ENCODE measurements around the gene UBASH3B. TPM values are rescaled to one million over a fixed set of nuclear protein-coding genes. Genes with fewer than 3 reads are reported as not detected.
A peak's percentile ranks its signal among the peaks of the same experiment; 100 is the strongest.

The UBASH3B gene
- total RNA-seq, 1 donor from 2014 or later: 4.3 TPM

DNA sequence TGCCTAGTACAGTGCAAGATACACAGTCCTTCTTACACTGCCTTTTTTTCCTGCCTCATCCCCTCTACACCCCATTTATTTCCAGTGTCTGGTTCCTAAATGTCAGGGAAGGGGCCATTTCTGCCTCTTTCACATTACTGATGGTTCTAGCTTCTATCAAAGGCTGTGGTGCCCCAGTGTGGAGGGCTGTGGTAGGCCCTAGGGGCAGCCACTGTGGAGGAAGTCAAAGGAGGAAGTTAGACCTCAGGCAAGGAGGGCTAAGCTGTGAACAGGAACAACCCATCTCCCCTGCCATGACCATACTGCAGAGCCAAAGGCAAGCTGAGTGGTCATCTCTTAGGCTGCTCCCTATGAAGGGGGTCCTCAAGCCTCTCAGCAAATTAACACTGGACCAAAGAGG, 100.9 kb downstream of the UBASH3B start:
- H3K4me1 Mint-ChIP-seq: peaks cover 28% of the 10 kb centered on the region
- TF ChIP-seq, protein P1, sequence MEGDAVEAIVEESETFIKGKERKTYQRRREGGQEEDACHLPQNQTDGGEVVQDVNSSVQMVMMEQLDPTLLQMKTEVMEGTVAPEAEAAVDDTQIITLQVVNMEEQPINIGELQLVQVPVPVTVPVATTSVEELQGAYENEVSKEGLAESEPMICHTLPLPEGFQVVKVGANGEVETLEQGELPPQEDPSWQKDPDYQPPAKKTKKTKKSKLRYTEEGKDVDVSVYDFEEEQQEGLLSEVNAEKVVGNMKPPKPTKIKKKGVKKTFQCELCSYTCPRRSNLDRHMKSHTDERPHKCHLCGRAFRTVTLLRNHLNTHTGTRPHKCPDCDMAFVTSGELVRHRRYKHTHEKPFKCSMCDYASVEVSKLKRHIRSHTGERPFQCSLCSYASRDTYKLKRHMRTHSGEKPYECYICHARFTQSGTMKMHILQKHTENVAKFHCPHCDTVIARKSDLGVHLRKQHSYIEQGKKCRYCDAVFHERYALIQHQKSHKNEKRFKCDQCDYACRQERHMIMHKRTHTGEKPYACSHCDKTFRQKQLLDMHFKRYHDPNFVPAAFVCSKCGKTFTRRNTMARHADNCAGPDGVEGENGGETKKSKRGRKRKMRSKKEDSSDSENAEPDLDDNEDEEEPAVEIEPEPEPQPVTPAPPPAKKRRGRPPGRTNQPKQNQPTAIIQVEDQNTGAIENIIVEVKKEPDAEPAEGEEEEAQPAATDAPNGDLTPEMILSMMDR (IDR thresholded peaks at IDR 0.05): no peak
- intact Hi-C loops (cut with micrococcal nuclease): loop anchor here (1.0 kb wide), 6 partner anchors 10 to 176 kb away; no protein-coding TSS in a partner anchor
- ChIA-PET POLR2A (interaction anchor here (1.1 to 3.1 kb wide), 7 partner anchors 11 to 306 kb away, joined by 3 to 16 read pairs (median 6); partner anchors contain the start of genes HSPA8 and UBASH3B), CTCF (interaction anchor here (0.8 to 6.4 kb wide), 27 partner anchors 10 to 268 kb away, joined by 3 to 134 read pairs (median 6); partner anchors contain the start of gene UBASH3B)
- H3K27ac Mint-ChIP-seq: peak overlapping the region; percentile 53
- peak; percentile 99 for ATAC-seq (ENCODE audit: low read depth)
- H3K9me3 Mint-ChIP-seq: no peaks in the 10 kb centered on the region
- H3K36me3 Mint-ChIP-seq (ENCODE audit: low read depth): no peaks in the 10 kb centered on the region
- DNase-seq: peak; percentile 32
- H3K27me3 Mint-ChIP-seq: no peaks in the 10 kb centered on the region
- H3K4me3 Mint-ChIP-seq: no peak overlapping the region

DNA sequence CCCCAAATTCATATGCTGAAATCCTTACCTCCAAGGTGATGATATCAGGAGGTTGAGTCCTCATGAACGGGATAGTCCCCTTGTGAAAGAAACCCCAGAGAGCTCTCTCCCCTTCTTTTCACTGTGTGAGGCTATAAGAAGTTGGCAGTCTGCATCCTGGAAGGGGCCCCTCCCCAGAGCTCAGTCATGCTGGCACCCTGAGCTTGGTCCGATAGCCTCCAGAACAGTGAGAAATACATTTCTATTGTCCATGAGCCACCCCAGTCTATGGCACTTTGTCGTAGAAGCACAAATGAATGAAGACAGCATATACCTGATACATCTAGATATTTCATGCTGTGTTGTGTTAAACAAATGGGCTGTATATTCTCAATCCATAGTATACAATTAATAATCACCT, 101.7 kb downstream of the UBASH3B start:
- DNase-seq (no peak), ATAC-seq (ENCODE audit: low read depth) (no peak)
- H3K4me3 Mint-ChIP-seq: no peak overlapping the region
- ChIA-PET POLR2A (interaction anchor here (3.1 kb wide), 1 partner anchor 11 kb away, joined by 16 read pairs; no protein-coding TSS in a partner anchor), CTCF (interaction anchor here (1.4 to 6.4 kb wide), 10 partner anchors 9 to 176 kb away, joined by 3 to 134 read pairs (median 42); partner anchors contain the start of gene UBASH3B)
- H3K9me3 Mint-ChIP-seq: no peaks in the 10 kb centered on the region
- TF ChIP-seq, protein P1 (IDR thresholded peaks at IDR 0.05): no peak
- no peaks in the 10 kb centered on the region for H3K27me3 Mint-ChIP-seq
- H3K36me3 Mint-ChIP-seq (ENCODE audit: low read depth): no peaks in the 10 kb centered on the region
- intact Hi-C loops (cut with micrococcal nuclease): no loop called here
- H3K4me1 Mint-ChIP-seq: peaks cover 28% of the 10 kb centered on the region
- H3K27ac Mint-ChIP-seq: no peak overlapping the region

DNA sequence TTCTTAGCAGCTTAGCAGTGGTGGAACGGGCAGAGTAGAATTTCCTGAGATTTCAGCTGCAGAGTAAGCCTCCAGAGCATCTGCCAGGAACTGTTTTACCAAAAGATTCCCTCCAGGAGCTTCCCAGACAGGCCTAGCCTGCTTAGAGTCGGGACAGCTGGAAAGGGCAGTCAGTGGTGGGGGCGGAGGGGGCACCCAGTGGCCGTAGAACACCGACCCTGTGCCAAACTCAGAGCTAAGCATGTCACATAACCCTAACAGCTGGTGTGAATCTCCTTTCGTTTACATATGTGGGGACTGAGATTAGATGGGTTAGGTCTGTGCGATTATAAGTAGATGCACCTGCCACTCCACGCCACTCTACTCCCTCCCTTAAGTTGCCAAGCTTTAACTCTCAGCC, 102.8 kb downstream of the UBASH3B start:
- intact Hi-C loops (cut with micrococcal nuclease): no loop called here
- DNase-seq: no peak

DNA sequence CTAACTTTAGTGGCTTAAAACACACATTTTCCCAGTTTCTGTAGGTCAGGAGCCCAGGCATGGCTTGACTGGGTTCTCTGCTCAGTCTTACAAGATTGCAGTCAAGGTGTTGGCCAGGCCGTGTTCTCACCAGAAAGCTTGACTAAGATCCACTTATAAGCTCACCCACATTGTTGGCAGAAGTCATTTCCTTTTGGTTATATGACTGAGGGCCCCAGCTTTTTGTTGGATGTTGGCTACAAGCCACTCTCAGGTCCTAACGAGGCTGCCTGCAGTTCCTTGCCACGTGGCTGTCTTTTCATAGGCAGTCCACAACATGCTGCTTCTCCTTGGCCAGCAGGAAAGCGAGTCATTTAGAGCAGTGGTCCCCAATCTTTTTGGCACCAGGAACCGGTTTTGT, 103.5 kb downstream of the UBASH3B start:
- CTCF ChIA-PET: interaction anchor here (5.4 to 6.4 kb wide), 3 partner anchors 124 to 178 kb away, joined by 44 to 134 read pairs (median 107); no protein-coding TSS in a partner anchor
- DNase-seq (no peak), ATAC-seq (ENCODE audit: low read depth) (no peak)
- H3K27me3 Mint-ChIP-seq: no peaks in the 10 kb centered on the region
- TF ChIP-seq, protein P1 (IDR thresholded peaks at IDR 0.05): no peak
- no peak overlapping the region for H3K27ac Mint-ChIP-seq
- no peak overlapping the region for H3K4me3 Mint-ChIP-seq
- H3K4me1 Mint-ChIP-seq: peaks cover 28% of the 10 kb centered on the region
- no peaks in the 10 kb centered on the region for H3K36me3 Mint-ChIP-seq (ENCODE audit: low read depth)
- intact Hi-C loops (cut with micrococcal nuclease): no loop called here
- POLR2A ChIA-PET: no interaction called here
- H3K9me3 Mint-ChIP-seq: no peaks in the 10 kb centered on the region

More for the DNA sequence above, 102.8 kb downstream of the UBASH3B start:
- Mint-ChIP-seq H3K27me3 (no peaks in the 10 kb centered on the region), H3K27ac (no peak overlapping the region), H3K4me1 (peaks cover 28% of the 10 kb centered on the region), H3K36me3 (ENCODE audit: low read depth) (no peaks in the 10 kb centered on the region), H3K9me3 (no peaks in the 10 kb centered on the region), H3K4me3 (no peak overlapping the region)
- ChIA-PET CTCF (interaction anchor here (5.4 to 6.4 kb wide), 3 partner anchors 123 to 177 kb away, joined by 44 to 134 read pairs (median 107); no protein-coding TSS in a partner anchor), POLR2A (no interaction called here)
- ATAC-seq (ENCODE audit: low read depth): no peak
- TF ChIP-seq, protein P1 (IDR thresholded peaks at IDR 0.05): no peak

DNA sequence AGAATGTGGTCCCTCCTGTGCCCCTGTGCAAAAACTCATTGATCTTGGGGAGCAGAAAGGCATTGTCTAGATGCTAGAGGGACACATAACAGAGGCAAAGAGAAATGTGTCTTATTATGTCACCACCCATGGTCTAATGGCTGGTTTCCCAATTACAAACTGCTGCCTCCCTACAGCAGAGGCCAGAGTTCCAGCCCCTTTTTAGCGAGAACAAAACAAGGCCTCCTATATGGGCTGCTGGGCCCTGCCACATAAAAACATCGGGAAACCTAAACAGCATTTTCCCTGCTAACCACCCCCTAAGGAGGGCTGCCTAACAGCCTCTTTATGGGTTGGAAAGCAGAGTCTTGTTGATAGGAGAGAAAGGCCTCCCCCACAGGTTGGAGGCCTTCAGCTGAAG, 107.6 kb downstream of the UBASH3B start:
- Mint-ChIP-seq H3K4me3 (no peak overlapping the region), H3K27ac (no peak overlapping the region), H3K36me3 (ENCODE audit: low read depth) (no peaks in the 10 kb centered on the region), H3K4me1 (no peaks in the 10 kb centered on the region), H3K9me3 (no peaks in the 10 kb centered on the region), H3K27me3 (no peaks in the 10 kb centered on the region)
- ChIA-PET POLR2A (no interaction called here), CTCF (interaction anchor here (1.0 to 1.2 kb wide), 2 partner anchors 9 to 132 kb away, joined by 3 to 4 read pairs; no protein-coding TSS in a partner anchor)
- ATAC-seq (ENCODE audit: low read depth): no peak
- TF ChIP-seq, protein P1 (IDR thresholded peaks at IDR 0.05): no peak
- intact Hi-C loops (cut with micrococcal nuclease): no loop called here
- DNase-seq: no peak

Measured in activated B cell treated with CpG ODN at 0.5 μM for 24 hours (primary cell).